GM10266 (cell line): ENCODE data around the gene TRIP12.
"Not testable (repeated sequence)": the region's sequence is repeated elsewhere in the genome, so short reads cannot be mapped to it uniquely, and the experiment has no call there.

Experiments used
- DNase-seq: peaks from one replicate; pipeline ENCODE4 v3.0.0; 2012; ENCODE audit errors: extremely low spot score
- TF ChIP-seq, protein P1 (sequence below): IDR thresholded peaks from 2 replicates; pipeline ENCODE4 v1.5.1; 2012; ENCODE audit warnings: mild to moderate bottlenecking, low read depth; ENCODE audit not compliant: control insufficient read depth, insufficient read depth; ENCODE audit errors: missing control alignments

TRIP12 gene

DNA sequence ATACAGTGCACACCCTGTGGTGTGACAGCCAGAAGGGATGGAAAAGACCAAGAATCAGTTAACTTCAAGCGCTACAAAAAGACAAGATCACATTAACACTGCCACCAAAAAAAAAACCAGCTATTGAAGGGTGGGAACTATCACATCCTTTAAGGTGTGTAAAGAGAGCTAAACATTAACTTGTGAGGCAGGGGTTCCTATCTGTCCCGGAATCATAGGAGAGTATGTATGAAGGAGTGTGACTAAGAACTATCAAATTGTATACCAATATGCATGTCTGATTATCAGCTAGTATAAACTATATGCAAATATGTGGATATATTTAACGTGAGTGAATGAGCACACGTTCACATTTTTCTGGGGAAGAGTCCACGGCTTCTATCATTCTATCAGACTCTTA, 119.0 kb downstream of the TRIP12 start:
- DNase-seq = no peak
- TF ChIP-seq, protein P1, sequence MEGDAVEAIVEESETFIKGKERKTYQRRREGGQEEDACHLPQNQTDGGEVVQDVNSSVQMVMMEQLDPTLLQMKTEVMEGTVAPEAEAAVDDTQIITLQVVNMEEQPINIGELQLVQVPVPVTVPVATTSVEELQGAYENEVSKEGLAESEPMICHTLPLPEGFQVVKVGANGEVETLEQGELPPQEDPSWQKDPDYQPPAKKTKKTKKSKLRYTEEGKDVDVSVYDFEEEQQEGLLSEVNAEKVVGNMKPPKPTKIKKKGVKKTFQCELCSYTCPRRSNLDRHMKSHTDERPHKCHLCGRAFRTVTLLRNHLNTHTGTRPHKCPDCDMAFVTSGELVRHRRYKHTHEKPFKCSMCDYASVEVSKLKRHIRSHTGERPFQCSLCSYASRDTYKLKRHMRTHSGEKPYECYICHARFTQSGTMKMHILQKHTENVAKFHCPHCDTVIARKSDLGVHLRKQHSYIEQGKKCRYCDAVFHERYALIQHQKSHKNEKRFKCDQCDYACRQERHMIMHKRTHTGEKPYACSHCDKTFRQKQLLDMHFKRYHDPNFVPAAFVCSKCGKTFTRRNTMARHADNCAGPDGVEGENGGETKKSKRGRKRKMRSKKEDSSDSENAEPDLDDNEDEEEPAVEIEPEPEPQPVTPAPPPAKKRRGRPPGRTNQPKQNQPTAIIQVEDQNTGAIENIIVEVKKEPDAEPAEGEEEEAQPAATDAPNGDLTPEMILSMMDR = no peak

DNA sequence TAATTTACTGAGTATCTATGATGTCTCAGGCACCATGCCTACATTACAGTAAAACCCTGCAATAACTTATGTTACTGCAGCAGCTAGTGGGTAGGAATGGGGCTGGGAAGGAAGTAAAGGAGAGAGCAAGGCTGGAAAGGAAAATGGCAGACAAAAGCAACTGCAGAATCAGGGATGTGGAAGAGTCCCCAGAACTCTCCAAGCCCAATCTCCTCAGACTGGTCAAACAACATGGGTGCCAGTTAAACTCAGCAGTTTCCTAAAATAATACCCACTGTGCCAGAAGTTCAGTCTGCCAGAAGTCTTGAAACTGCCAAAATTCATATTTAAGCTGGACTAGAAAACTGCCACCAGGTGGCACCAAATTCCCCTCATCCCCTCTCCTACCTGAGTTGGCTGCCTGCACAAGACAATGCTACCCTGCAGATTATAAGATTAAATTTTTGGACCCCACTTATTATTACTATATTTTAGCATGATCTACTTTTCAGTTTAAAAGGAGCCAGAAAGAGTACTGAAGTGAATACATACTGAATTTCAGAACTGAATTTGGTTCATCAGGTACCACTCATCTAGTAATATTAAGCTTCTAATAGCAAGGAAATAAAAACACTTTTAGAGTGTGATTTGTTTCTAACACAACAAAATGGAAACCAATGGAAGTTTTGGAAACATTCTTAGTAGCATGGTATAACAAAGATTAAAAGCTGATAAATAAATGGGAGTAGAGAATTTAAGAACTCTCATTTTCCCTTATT, 120.6 kb downstream of the TRIP12 start:
- TF ChIP-seq, protein P1 = peak; percentile 70
- DNase-seq = peak; percentile 50

DNA sequence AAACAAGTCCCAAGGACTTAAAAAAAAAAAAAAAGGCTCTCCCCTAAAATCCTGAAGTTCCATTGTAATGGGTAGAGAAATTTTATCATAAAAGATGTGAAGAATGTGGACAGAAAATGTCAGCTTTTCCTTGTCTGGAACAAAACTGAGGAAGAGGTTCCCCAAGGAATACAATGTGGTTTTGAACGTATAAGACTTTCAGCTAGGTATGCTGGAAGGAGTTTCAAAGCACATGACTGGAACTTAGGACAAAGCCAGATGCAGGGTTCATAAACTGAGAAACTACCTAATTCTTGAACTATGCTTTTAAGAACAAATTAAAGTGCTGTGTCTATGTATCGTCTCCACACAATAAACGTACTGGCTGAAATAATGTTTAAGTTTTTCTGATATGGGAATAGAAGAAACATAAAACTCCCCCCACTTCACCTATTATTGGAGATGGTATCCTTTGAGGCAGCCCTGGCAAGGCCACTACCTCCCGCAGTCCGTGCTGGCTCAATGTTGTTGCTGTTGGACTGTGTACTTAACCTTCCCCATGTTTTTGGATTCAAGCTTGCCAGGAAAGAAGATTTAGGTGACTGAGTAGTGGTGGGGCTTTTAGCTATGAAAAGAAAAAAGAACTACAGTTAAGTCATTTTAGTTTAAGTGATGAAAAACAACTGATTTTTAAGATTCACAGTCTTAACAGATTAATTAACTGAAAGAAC, 123.2 kb downstream of the TRIP12 start:
- TF ChIP-seq, protein P1 = no peak
- no peak for DNase-seq

DNA sequence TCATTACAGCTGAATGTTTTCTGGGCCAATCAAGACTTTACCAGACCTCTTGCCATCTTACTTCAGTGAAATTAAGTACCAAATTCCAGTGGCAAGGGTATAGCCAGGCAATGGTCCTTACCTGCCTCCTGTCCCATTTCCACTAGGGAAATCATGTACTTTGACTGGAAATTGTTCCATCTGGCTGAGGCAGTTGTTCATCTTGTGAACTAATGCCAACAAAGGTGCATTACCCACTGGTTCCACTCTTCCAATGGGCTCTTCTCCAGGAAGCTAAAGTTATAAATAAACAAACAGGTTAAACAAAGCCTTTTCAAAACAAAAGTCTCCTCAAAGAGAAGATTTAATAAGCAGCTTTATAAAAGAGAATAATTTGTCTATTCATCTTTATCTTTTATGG, 126.8 kb downstream of the TRIP12 start:
- TF ChIP-seq, protein P1 = no peak
- DNase-seq = no peak

DNA sequence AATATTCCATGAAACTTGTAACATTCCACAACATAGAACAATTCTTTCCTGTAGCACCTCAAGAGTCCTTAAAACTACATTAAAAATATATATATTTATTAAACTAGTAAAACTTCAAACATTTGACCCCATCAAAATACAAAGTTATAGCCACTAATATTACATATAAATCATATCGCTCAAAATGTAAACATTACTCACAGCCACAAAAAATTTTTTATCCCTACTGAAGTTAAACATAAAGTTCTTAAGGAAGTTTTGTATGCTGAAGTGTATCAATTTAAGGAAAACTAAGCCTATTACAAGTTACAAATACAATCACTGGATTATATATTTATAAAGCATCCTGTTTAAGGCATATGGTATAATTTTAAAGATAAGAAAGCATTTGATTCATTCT, 127.2 kb downstream of the TRIP12 start:
- no peak for DNase-seq
- TF ChIP-seq, protein P1 = no peak

DNA sequence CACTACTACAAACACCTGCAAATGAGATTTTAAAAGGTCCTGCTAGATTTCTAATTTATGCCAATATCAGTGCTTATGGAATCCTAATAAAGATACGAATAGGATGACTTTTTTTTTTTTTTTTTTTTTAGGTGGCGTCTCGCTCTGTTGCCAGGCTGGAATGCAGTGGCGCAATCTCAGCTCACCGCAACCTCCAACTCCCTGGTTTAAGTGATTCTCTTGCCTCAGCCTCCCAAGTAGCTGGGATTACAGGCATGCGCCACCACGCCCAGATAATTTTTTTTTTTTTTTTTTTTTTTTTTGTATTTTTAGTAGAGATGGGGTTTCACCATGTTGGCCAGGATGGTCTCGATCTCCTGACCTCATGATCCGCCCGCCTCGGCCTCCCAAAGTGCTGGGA, 135.5 kb downstream of the TRIP12 start:
- DNase-seq = not testable (repeated sequence)

DNA sequence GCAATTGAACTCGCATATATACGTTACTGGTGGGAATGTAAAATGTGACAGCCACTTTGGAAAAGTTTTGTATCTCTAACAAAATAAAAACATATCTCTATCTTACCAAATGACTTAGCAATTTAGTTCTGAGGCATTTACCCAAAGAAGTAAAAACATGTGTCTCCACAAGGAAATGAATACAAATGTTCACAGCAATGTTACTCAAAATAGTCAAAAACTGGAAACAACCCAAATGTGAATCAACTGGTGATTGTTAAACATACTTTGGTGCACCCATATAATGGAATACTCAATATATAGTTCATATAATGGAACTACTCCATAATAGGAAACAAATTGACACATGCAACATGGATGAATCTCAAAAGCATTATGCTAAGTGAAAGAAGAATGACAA, 137.0 kb downstream of the TRIP12 start:
- no peak for DNase-seq
- TF ChIP-seq, protein P1 = no peak
